HEK293T (cell line): Measurements from ENCODE around the gene CCL24.

ENCODE experiments used
- ARNT ChIP-seq: fragments of 450-650 bp; IDR thresholded peaks from 2 replicates; pipeline ENCODE4 v1.6.1; 2017; ENCODE audit warnings: mild to moderate bottlenecking
- ELF4 ChIP-seq: fragments of 450-650 bp; IDR thresholded peaks from 2 replicates; pipeline ENCODE4 v1.6.1; 2017; ENCODE audit warnings: antibody characterized with exemption
- FOXA1 ChIP-seq: fragments of 450-650 bp; IDR thresholded peaks from 2 replicates; pipeline ENCODE4 v1.6.1; 2016; ENCODE audit warnings: mild to moderate bottlenecking
- FOXK2 ChIP-seq: fragments of 450-650 bp; IDR thresholded peaks from 2 replicates; pipeline ENCODE4 v1.6.1; 2016; ENCODE audit warnings: mild to moderate bottlenecking
- FOXM1 ChIP-seq: fragments of 450-650 bp; IDR thresholded peaks from 2 replicates; pipeline ENCODE4 v1.6.1; 2017; ENCODE audit warnings: mild to moderate bottlenecking, borderline replicate concordance
- HDGF ChIP-seq: fragments of 450-650 bp; IDR thresholded peaks from 2 replicates; pipeline ENCODE4 v1.6.1; 2017; ENCODE audit warnings: antibody characterized with exemption, borderline replicate concordance
- L3MBTL2 ChIP-seq: fragments of 450-650 bp; conservative IDR thresholded peaks from 2 replicates; pipeline ENCODE4 v1.6.1; 2016; ENCODE audit warnings: mild to moderate bottlenecking
- NFRKB ChIP-seq: fragments of 450-650 bp; IDR thresholded peaks from 2 replicates; pipeline ENCODE4 v1.6.1; 2016; ENCODE audit warnings: mild to moderate bottlenecking, moderate library complexity
- SP1 ChIP-seq: fragments of 450-650 bp; IDR thresholded peaks from 2 replicates; pipeline ENCODE4 v1.6.1; 2017
- SUZ12 ChIP-seq: fragments of 450-650 bp; IDR thresholded peaks from 2 replicates; pipeline ENCODE4 v1.6.1; 2016; ENCODE audit warnings: mild to moderate bottlenecking

DNA sequence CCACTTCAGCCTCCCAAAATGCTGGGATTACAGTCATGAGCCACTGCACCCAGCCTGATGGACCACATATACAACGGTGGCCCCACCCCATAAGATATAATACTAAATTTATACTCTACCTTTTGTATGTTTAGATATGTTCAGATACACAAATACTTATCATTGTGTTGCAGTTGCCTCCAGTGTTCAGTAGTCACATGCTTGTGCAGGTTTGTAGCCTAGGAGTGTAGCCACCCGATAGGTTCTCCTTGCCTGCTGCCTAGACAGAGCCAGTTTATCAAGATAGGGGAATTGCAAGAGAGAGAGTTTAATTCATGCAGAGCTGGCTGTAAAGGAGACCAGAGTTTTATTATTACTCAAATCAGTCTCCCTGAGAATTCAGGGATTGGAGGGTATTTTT, 9.6 kb downstream of the CCL24 start:
- TF ChIP-seq FOXM1, result no peak
- TF ChIP-seq SUZ12, result no peak
- TF ChIP-seq NFRKB, result no peak
- no peak for TF ChIP-seq FOXA1
- no peak for TF ChIP-seq ELF4
- no peak for TF ChIP-seq FOXK2
- no peak for TF ChIP-seq L3MBTL2
- TF ChIP-seq SP1, result no peak
- TF ChIP-seq HDGF, result no peak
- no peak for TF ChIP-seq ARNT
